Astrocyte (in vitro differentiated cells and primary cell): ENCODE measurements around the gene PKNOX1.
"Not testable (repeated sequence)": the region's sequence is repeated elsewhere in the genome, so short reads cannot be mapped to it uniquely, and the experiment has no call there.

Experiments
- EZH2 ChIP-seq: IDR thresholded peaks from 2 replicates; pipeline ENCODE4 v1.6.1; 2012; ENCODE audit warnings: mild to moderate bottlenecking, low read length, inconsistent platforms; ENCODE audit not compliant: insufficient read depth
- TF ChIP-seq, protein P1 (sequence below): IDR thresholded peaks from 2 replicates; pipeline ENCODE4 v1.5.1; 2011; ENCODE audit warnings: low read depth, mild to moderate bottlenecking, inconsistent platforms, low read length, moderate library complexity; ENCODE audit not compliant: insufficient read depth

DNA sequence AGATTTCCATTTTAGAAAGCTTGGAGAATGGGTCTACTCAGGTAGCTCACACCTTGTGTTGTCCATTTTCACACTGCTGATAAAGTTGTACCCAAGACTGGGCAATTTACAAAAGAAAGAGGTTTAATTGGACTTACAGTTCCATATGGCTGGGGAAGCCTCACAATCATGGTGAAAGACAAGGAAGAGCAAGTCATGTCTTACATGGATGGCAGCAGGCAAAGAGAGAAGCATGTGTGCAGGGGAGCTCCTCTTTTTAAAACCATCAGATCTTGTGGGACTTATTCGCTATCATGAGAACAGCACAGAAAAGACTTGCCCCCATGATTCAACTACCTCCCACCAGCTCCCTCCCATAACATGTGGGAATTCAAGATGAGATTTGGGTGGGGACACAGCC lies 23.6 kb downstream of the PKNOX1 start:
- not testable (repeated sequence) for TF ChIP-seq EZH2
- TF ChIP-seq, protein P1, sequence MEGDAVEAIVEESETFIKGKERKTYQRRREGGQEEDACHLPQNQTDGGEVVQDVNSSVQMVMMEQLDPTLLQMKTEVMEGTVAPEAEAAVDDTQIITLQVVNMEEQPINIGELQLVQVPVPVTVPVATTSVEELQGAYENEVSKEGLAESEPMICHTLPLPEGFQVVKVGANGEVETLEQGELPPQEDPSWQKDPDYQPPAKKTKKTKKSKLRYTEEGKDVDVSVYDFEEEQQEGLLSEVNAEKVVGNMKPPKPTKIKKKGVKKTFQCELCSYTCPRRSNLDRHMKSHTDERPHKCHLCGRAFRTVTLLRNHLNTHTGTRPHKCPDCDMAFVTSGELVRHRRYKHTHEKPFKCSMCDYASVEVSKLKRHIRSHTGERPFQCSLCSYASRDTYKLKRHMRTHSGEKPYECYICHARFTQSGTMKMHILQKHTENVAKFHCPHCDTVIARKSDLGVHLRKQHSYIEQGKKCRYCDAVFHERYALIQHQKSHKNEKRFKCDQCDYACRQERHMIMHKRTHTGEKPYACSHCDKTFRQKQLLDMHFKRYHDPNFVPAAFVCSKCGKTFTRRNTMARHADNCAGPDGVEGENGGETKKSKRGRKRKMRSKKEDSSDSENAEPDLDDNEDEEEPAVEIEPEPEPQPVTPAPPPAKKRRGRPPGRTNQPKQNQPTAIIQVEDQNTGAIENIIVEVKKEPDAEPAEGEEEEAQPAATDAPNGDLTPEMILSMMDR: not testable (repeated sequence)
